Thyroid gland (tissue), 4 donors: ENCODE results near the gene PIK3AP1. TPM values are rescaled to one million over a fixed set of nuclear protein-coding genes. Genes with fewer than 3 reads are reported as not detected.

Source experiments
- DNase-seq, 2 donors: peaks; one replicate each; pipeline ENCODE4 v3.0.0-alpha.2; 2019
- H3K27ac ChIP-seq, 3 donors: fragments of 200-600 bp; sonication (generic); 1 replicate in 2 of 3; 2 replicates in 1 of 3; pipeline ENCODE4 v1.5.1; 2016 to 2019; ENCODE audit warnings: mild to moderate bottlenecking in 1 of 3, moderate library complexity in 1 of 3
- H3K27me3 ChIP-seq: fragments of 200-600 bp; sonication (generic); one replicate; pipeline ENCODE4 v1.5.1; 2019
- H3K36me3 ChIP-seq, 2 donors: fragments of 200-600 bp; sonication (generic); one replicate each; pipeline ENCODE4 v1.5.1; 2016 to 2019
- H3K4me1 ChIP-seq, 2 donors: fragments of 200-600 bp; sonication (generic); one replicate each; pipeline ENCODE4 v1.5.1; 2017 to 2019
- H3K4me3 ChIP-seq, 3 donors: fragments of 200-600 bp; sonication (generic); replicated peaks in 1 of 3; 1 replicate in 2 of 3; 2 replicates in 1 of 3; pipeline ENCODE4 v1.5.1; 2016; ENCODE audit warnings: mild to moderate bottlenecking in 1 of 3
- H3K9me3 ChIP-seq: fragments of 200-600 bp; sonication (generic); one replicate; pipeline ENCODE4 v1.5.1; 2017
- CTCF ChIP-seq, 6 experiments: fragments of 200-600 bp in 3 of 6; fragments of 450-650 bp in 3 of 6; sonication (generic) in 3 of 6; IDR thresholded peaks; one replicate each; pipeline ENCODE4 v1.5.1; 2016 to 2019; ENCODE audit warnings: antibody characterized with exemption in 6 of 6, mild to moderate bottlenecking in 2 of 6, inconsistent platforms in 1 of 6, moderate library complexity in 1 of 6
- POLR2A ChIP-seq, 2 donors: fragments of 450-650 bp; IDR thresholded peaks; one replicate each; pipeline ENCODE4 v1.6.1; 2017; ENCODE audit warnings: antibody characterized with exemption in 2 of 2, mild to moderate bottlenecking in 2 of 2, moderate library complexity in 1 of 2
- WGBS, 2 donors: methylation state at CpG; one replicate each; pipeline ENCODE4 v1.1.5; 2017; 5-methylcytosine and 5-hydroxymethylcytosine counted together
- intact Hi-C: fragments of 100-400 bp; cut with DNase I; formaldehyde crosslinking; loops from one replicate; pipeline ENCODE4 v1.15.1; 2023
- total RNA-seq, 4 donors: library from RNA; depleted of rRNA; stranded (reverse); fragments of >200 nt; gene quantifications; one replicate each; pipeline ENCODE4 v1.2.3, GENCODE V29; 2016

PIK3AP1 gene
- total RNA-seq, 4 donors from 2014 or later, result 8.6 to 13.9 (median 12.0) TPM

DNA sequence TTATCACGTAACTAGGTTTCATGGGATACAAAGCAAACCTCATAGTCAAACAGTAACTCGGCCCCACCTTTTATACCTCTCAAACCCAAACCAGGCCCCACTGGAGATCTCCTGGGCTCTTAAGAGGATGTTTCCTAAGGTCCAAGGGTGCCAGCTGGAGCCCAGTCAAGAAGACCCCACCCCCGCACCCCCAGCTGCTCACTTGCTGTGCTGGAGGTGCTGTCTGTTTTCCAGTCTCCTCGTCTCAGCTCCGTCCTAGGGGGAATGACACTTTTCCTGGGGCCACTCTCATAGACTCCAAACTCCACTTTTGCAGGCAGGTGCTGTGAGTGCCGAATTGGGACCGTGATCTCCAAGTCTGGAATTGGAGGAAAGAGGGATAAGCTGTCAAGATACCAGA, 110.8 kb downstream of the PIK3AP1 start:
- Histone ChIP-seq H3K27me3 (no peaks in the 10 kb centered on the region), H3K36me3 (no peaks in the 10 kb centered on the region), H3K9me3 (no peaks in the 10 kb centered on the region), H3K4me3 (no peak overlapping the region), H3K27ac (no peak overlapping the region), H3K4me1 (no peaks in the 10 kb centered on the region)
- no peak for DNase-seq
- no peak for TF ChIP-seq CTCF (IDR thresholded peaks at IDR 0.05)
- TF ChIP-seq POLR2A (IDR thresholded peaks at IDR 0.05), result no peak
- 87% methylated on average over 7 of the region's 7 CpGs for WGBS, 2 donors
- intact Hi-C loops, result no loop called here

DNA sequence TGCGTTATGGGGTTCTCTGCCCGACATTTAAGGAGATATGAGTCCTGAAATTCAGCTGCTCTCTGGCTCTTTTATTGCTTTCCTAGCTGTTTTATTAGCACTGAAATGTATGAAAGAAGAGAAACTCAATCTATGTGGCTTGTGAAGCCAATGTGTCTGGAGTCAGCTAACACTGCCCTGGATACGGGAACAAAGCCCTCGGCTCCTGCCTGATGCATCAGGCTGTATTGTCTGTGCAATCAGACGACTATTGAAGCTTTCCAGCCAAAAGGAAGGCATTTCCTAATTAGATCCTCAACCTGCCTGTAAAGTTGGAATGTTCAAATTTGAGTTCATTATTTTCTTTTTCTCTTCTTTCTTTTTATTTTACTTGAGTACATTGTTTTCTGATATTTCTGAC, 111.5 kb downstream of the PIK3AP1 start:
- Histone ChIP-seq H3K36me3 (no peaks in the 10 kb centered on the region), H3K9me3 (no peaks in the 10 kb centered on the region), H3K27me3 (no peaks in the 10 kb centered on the region), H3K4me3 (no peak overlapping the region), H3K4me1 (no peaks in the 10 kb centered on the region), H3K27ac (no peak overlapping the region)
- intact Hi-C loops, result no loop called here
- TF ChIP-seq CTCF (IDR thresholded peaks at IDR 0.05) (no peak), POLR2A (IDR thresholded peaks at IDR 0.05) (no peak)
- DNase-seq, result no peak
- WGBS, 2 donors, result 77 to 92% methylated on average over 5 of the region's 5 CpGs

- no peak for DNase-seq
- TF ChIP-seq POLR2A (IDR thresholded peaks at IDR 0.05), result no peak
- TF ChIP-seq CTCF (IDR thresholded peaks at IDR 0.05), result no peak
- no peak overlapping the region for H3K27ac ChIP-seq
- no peaks in the 10 kb centered on the region for H3K9me3 ChIP-seq
- 66 to 80% methylated on average over 3 of the region's 3 CpGs for WGBS, 2 donors
- H3K4me1 ChIP-seq, result no peaks in the 10 kb centered on the region
- no peak overlapping the region for H3K4me3 ChIP-seq
- no peaks in the 10 kb centered on the region for H3K36me3 ChIP-seq
- H3K27me3 ChIP-seq, result no peaks in the 10 kb centered on the region
- intact Hi-C loops, result no loop called here
Measured at GRCh38 chr10:96608262-96608661, 112.1 kb downstream of the PIK3AP1 start.

- WGBS, 2 donors, result 84 to 94% methylated on average over 1 of the region's 1 CpG
- TF ChIP-seq CTCF (IDR thresholded peaks at IDR 0.05), result no peak
- no peak for TF ChIP-seq POLR2A (IDR thresholded peaks at IDR 0.05)
- Histone ChIP-seq H3K9me3 (no peaks in the 10 kb centered on the region), H3K27ac (no peak overlapping the region), H3K36me3 (no peaks in the 10 kb centered on the region), H3K4me3 (no peak overlapping the region), H3K27me3 (no peaks in the 10 kb centered on the region), H3K4me1 (no peaks in the 10 kb centered on the region)
- intact Hi-C loops, result no loop called here
- no peak for DNase-seq
Measured at GRCh38 chr10:96606946-96607345, 113.4 kb downstream of the PIK3AP1 start.

GRCh38 chr10:96606216-96606615, 114.1 kb downstream of the PIK3AP1 start:
- 93 to 94% methylated on average over 4 of the region's 4 CpGs for WGBS, 2 donors
- Histone ChIP-seq H3K27ac (no peak overlapping the region), H3K4me3 (no peak overlapping the region), H3K36me3 (no peaks in the 10 kb centered on the region), H3K9me3 (no peaks in the 10 kb centered on the region), H3K27me3 (no peaks in the 10 kb centered on the region), H3K4me1 (no peaks in the 10 kb centered on the region)
- intact Hi-C loops, result no loop called here
- DNase-seq, result no peak
- TF ChIP-seq CTCF (IDR thresholded peaks at IDR 0.05), result no peak
- no peak for TF ChIP-seq POLR2A (IDR thresholded peaks at IDR 0.05)
